ENCODE measurements around the gene UNC13D. TPM values are rescaled to one million over a fixed set of nuclear protein-coding genes. Genes with fewer than 3 reads are reported as not detected.

UNC13D gene
- total and polyA plus RNA-seq, 9 of the 15 experiments (the other 6 are each of a cell fraction or from before 2014, with no cell fraction given) = 0.86 to 244 (median 69.2) TPM

GRCh38 chr17:75779250-75779986 is 64.8 kb downstream of the UNC13D start (continued):
- TF ChIP-seq E2F6 (IDR thresholded peaks at IDR 0.05; ENCODE audit: borderline replicate concordance in 1 of 2, extremely low read depth in 1 of 2, insufficient read depth in 1 of 2, insufficient read length in 1 of 2, low read depth in 1 of 2, low read length in 1 of 2, poor library complexity in 1 of 2, severe bottlenecking in 1 of 2) = peak in 1 of 2 experiments; percentile 36
- TF ChIP-seq SRSF1 (IDR thresholded peaks at IDR 0.05; ENCODE audit: low read depth, low read length) = peak; percentile 93; the same call in 1 of the 2 replicates
- no peak for TF ChIP-seq ZNF551 (CRISPR knock-in tag; IDR thresholded peaks at IDR 0.05)
- peak; percentile 95 for TF ChIP-seq ZBTB49 (CRISPR knock-in tag; IDR thresholded peaks at IDR 0.05; ENCODE audit: borderline replicate concordance)
- TF ChIP-seq ZBTB40 (IDR thresholded peaks at IDR 0.05) = peak; percentile 60; the same call in 1 of the 2 replicates
- no peak for TF ChIP-seq ZBTB40 (CRISPR knock-in tag; IDR thresholded peaks at IDR 0.05)
- TF ChIP-seq HOXB6 (CRISPR knock-in tag; IDR thresholded peaks at IDR 0.05; ENCODE audit: borderline replicate concordance) = peak; percentile 37; the same call in 1 of the 2 replicates
- TF ChIP-seq TOE1 (IDR thresholded peaks at IDR 0.05; ENCODE audit: borderline replicate concordance) = peak; percentile 55; the same call in 1 of the 2 replicates
- peak; percentile 98; the same call in 1 of the 2 replicates for TF ChIP-seq TOE1 (CRISPR knock-in tag; IDR thresholded peaks at IDR 0.05; ENCODE audit: borderline replicate concordance, low read depth)
- peak; percentile 98 for TF ChIP-seq FUS (optimal IDR thresholded peaks at IDR 0.05; ENCODE audit: low read depth, low read length)
- no peak for TF ChIP-seq NFATC3 (IDR thresholded peaks at IDR 0.05)
- no peak for TF ChIP-seq NR0B1 (IDR thresholded peaks at IDR 0.05; ENCODE audit: partially characterized antibody)
